Measurements from ENCODE around the gene TOX3.

TOX3 gene

GRCh38 chr16:52446080-52446479 is 100.9 kb downstream of the TOX3 start:
- no peak for DNase-seq

- DNase-seq, result no peak
Observed at GRCh38 chr16:52441886-52442285, 105.1 kb downstream of the TOX3 start.

GRCh38 chr16:52440248-52440647 is 106.7 kb downstream of the TOX3 start:
- no peak for DNase-seq

- DNase-seq, result no peak
Observed at GRCh38 chr16:52439750-52440149, 107.2 kb downstream of the TOX3 start.

GRCh38 chr16:52439171-52439701 is 107.7 kb downstream of the TOX3 start:
- no peak for DNase-seq

GRCh38 chr16:52437277-52437670 is 109.7 kb downstream of the TOX3 start:
- DNase-seq, result no peak

GRCh38 chr16:52436339-52437276 is 110.3 kb downstream of the TOX3 start:
- peak; percentile 8 to 12 for DNase-seq

GRCh38 chr16:52434224-52434623 is 112.7 kb downstream of the TOX3 start:
- no peak for DNase-seq

GRCh38 chr16:52433643-52434042 is 113.3 kb downstream of the TOX3 start:
- no peak for DNase-seq

- DNase-seq, result no peak
Observed at GRCh38 chr16:52424591-52424990, 122.4 kb downstream of the TOX3 start.

GRCh38 chr16:52422307-52422706 is 124.6 kb downstream of the TOX3 start:
- no peak for DNase-seq

GRCh38 chr16:52418201-52418600 is 128.7 kb downstream of the TOX3 start:
- no peak for DNase-seq

GRCh38 chr16:52416888-52417287 is 130.1 kb downstream of the TOX3 start:
- no peak for DNase-seq

- no peak for DNase-seq
Observed at GRCh38 chr16:52411011-52411410, 135.9 kb downstream of the TOX3 start.

- no peak for DNase-seq
Observed at GRCh38 chr16:52408191-52408845, 138.6 kb downstream of the TOX3 start.

GRCh38 chr16:52407778-52408177 is 139.2 kb downstream of the TOX3 start:
- no peak for DNase-seq

GRCh38 chr16:52405441-52405840 is 141.5 kb downstream of the TOX3 start:
- no peak for DNase-seq

GRCh38 chr16:52404546-52404945 is 142.4 kb downstream of the TOX3 start:
- DNase-seq, result no peak

- DNase-seq, result no peak
Observed at GRCh38 chr16:52399116-52399515, 147.8 kb downstream of the TOX3 start.

- no peak for DNase-seq
Observed at GRCh38 chr16:52398491-52398960, 148.4 kb downstream of the TOX3 start.

- no peak for DNase-seq
Observed at GRCh38 chr16:52398021-52398420, 148.9 kb downstream of the TOX3 start.

GRCh38 chr16:52393448-52393847 is 153.5 kb downstream of the TOX3 start:
- DNase-seq, result no peak

GRCh38 chr16:52389045-52389444 is 157.9 kb downstream of the TOX3 start:
- no peak for DNase-seq
